Hindlimb muscle (tissue), 1 donor: ENCODE measurements around the gene CIAO2A. TPM values are rescaled to one million over a fixed set of nuclear protein-coding genes. Genes with fewer than 3 reads are reported as not detected.
"Not testable (repeated sequence)": the region's sequence is repeated elsewhere in the genome, so short reads cannot be mapped to it uniquely, and the experiment has no call there.

Source experiments
- DNase-seq: peaks from one replicate; pipeline ENCODE4 v3.0.0-alpha.2; 2013
- polyA plus RNA-seq: library from polyadenylated mRNA; unstranded; fragments of 120-200 nt; gene quantifications from one replicate; pipeline ENCODE4 v1.2.1, GENCODE V29; 2013; ENCODE audit not compliant: insufficient read length

The CIAO2A gene
- polyA plus RNA-seq, 1 donor: 43.1 TPM

DNA sequence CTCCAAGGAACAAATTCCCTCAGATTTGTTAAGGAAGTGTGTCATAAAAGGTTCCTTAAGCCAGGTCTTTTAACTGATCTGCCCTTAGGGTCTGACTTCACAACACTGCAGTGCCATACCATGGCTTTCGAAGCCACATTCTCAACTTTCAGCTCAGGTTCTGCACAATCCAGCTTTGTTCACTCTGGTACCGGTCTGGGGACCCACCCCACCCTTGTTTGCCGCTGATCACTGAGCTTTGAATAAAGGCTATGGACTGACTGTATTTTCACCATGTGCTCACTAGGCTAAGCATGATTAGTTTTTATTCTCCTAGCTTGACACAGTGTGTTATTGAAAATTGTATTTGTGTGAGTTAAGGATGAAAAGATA is 18.0 kb upstream of the CIAO2A start:
- no peak for DNase-seq

DNA sequence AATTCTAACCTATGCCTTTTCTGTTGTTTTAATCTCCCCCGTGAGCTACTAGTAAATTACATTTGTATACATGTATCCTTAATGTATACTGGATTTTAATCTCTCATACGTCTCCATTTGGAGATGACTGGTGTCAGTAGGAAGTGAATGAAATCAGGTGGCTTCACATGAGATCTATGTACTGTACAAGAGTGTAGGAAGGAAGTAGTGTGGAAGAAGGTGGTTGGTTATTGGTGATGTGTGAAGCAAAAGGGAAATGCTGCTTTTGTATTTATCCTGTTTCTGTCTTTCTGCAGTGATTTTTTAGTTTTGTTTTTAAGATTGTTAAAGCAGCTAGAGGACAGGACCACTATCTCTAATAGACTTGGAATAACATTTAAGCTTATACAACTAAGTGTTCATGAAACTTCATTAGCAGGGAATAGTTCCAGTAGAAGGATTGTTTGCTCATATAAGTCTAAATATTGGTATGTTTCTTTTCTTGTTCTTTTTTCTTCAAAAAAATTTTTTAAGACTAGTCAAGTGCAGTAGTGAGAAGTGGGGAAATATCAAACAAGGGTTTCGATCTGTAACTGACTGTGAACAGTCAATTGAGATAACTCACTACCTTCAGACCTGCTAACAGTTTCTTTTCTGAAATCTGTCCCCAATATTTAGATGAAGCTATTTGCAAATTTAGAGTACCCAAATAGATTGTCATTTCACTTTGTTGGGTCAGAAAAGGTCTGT is 17.5 kb upstream of the CIAO2A start:
- DNase-seq: no peak

DNA sequence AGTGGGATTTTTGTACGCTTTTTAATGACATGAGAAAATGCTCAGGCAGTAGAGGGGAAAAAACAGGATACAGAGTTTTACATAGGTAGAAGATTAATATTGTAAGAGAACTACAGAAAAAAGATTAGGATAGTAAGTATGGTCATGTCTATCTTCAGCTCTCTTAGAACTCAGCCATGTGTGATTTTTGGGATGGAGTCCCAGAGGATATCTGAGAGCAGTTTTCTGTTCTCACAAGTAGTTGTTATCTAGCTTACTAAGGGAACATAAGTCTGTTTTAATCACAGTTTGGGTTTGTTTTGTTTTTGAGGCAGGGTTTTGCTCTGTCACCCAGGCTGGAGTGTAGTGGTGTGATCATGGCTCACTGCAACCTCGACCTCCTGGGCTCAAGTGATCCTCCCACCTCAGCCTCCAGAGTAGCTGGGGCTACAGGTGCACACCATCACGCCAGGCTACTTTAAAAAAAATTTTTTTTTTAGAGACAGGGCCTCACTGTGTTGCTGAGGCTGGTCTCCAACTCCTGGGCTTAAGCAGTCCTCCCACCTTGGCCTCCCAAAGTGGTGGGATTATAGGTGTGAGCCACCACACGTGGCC is 16.6 kb upstream of the CIAO2A start:
- not testable (repeated sequence) for DNase-seq

DNA sequence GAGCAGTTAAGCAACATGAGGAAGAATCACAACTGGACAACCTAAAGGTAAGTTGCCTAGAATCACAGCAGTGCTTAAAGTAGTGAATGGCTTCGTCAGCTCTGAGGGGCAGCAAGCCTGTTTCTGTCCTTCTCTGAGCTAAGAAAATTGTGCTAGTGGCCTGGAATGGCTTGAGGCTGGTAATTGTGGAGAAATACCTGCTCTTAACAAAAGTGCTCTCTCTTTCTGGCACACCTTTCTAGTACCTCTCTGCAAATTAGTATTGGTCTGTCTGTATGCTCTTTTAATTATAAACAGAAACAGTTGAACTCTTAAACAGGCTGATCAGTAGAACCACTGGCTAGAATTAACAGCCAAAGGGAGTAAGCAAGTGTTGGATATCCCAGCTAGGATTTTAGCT is 13.7 kb upstream of the CIAO2A start:
- DNase-seq: no peak

DNA sequence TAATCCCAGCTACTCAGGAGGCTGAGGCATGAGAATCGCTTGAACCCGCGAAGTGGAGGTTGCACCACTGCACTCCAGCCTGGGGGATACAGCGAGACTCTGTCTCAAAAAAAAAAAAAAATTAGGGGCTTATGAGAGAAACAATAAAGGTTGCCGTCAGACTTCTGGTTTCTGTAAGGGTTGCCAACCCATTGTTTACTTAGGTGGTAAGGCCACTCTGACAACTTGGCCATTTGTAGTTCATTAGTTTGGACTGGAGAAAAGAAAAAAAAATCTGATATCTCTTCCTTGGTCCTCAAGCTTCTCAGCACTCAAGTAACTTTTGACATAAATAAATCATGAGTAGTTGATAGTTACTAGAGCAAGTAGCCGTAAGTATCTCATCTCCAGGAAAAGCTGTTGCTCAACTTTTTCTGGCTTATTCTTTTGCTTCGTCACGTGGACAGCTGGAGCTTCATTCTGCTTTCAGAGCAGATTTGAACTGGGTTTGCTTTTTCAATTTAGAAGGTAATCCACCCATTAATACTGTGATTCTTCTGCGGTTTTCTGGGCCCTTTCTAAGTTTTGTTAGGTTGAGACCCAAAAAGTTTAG is 11.6 kb upstream of the CIAO2A start:
- no peak for DNase-seq

DNA sequence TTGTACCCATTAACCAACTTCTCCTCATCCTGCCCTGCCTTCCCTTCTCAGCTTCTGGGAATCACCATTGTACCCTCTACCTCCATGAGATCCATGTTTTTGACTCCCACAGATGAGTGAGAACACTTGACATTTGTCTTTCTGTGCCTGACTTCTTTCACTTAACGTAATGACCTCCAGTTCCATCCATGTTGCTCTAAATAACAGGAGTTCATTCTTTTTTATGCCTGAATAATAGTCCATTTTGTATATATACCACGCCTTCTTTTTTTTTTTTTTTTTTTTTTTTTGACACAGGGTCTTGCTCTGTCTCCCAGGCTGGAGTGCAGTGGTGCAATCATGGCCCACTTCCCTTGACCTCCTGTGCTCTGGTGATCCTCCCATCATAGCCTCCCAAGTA is 8.9 kb upstream of the CIAO2A start:
- no peak for DNase-seq

DNA sequence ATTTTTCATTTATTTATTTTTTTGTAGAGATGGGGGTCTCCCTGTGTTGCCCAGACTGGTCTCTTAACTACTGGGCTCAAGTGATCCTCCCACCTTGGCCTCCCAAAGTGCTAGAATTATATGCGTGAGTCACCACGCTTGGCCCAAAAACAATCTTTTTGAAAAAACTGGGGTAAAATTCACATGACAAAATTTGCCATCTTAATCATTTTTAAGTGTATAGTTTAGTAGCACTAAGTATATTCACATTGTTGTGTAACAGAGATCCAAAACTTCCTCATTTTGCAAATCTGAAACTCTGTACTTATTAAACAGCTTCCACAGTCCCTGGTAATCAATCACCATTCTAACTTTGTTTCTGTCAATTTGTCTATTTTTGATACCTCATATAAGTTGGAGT is 7.3 kb upstream of the CIAO2A start:
- no peak for DNase-seq

DNA sequence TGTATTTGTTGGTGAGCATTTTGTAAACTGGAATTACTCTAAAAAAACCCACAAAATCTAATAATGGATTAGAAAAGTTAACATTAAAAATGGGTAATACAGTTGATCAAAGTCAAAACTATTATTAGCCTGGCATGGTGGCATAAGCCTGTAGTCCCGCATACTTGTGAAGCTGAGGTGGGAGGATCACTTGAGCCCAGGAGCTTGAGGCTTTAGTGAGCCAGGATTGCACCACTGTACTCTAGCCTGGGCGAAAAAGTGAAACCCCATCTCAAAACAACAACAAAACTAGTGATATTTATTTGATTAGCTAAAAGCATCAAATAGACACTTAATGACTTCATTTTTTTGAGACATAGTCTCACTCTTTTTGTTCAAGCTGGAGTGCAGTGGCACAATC is 5.7 kb upstream of the CIAO2A start:
- DNase-seq: no peak

DNA sequence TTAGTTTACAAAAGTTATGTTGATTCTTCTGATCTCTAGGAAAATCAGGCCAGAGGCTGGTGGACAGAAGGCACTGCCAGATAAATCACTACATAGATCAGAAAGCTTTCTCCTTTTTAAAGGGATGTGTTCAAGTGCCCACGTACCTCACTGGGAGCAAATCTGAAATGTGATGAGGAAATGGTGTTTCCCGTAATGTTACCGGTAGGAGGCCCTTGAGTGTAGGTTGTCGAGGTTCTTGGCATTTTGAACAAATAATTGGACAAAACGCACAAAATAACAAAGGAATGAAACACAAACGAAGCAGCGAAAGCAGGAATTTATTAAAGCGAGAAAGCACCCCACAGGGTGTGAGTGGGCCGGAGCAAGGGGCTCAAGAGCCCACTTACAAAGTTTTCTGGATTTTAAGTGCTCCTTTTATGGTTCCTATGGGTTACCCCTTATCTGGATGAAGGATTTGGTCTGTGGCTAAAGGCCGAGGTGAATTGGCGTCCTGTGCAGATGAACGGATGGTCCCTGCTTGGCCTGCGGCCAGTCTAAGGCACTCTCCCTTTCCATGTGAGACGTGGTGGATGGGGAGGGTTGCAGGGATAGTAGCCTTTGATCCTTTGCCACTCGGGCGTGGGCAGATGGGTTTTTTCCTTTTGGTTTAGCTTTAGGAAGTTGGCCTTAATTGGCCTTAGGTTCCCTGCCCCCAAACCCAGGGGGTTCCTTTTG is 3.2 kb upstream of the CIAO2A start:
- no peak for DNase-seq

DNA sequence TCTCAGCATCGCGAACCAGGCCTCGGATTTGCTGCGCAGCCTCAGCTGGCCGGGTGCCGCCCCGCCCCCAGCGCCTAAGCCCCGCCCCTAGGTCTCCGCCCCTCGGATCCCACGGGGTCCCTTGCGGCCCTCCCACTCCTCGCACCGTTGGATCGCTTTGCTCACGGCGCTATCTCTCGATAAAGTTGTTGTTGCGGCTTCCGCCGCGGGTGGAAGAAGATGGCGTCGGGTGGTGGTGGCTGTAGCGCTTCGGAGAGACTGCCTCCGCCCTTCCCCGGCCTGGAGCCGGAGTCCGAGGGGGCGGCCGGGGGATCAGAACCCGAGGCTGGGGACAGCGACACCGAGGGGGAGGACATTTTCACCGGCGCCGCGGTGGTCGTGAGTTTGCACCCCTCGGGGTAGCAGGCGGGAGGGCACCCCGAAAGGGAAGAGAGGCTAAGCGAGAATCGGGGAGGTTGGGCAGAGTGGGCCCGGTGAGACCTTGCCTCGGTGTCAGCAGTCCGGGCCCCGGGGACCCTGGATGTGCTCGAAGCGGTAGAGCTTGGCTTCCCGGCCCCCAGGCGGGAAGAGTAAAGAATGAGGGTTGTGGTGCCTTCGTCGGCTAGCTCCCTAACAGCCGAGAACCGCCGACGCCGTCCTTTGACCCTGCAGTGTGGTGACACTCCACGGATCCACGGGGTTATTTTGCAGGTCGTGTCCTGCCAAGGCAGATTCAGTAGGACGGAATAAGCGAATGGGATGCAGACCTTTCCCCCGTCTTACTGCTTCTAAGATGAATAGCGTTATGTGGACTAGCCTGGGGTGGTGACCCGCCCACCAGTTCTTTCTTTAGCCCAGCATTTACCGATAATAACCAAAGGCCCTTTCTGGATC is 2.4 kb upstream of the CIAO2A start, which contains the start of gene SNX1:
SNX1 (plus strand) TSS at position 188 of the 873 bp plus-strand sequence; CDS start at position 220, 32 bp downstream.
- DNase-seq: peak; percentile 93

DNA sequence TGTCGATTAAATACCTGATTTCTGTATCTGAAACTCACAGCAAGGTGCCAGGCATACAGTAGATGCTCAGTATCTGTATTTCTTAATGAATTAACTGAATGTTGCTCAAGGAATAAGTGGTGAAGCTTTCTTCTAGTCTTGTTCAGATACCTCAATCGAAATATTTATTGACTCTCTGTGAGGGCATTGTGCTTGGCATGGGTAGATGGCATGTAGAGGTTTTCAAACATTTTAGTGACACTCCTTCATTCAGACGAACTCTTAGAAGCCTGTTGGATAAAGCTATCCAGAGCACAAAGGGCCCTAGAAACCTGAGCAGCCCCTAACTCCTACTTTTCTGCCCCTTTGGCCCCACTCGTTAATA is 1.8 kb upstream of the CIAO2A start:
- DNase-seq: no peak

DNA sequence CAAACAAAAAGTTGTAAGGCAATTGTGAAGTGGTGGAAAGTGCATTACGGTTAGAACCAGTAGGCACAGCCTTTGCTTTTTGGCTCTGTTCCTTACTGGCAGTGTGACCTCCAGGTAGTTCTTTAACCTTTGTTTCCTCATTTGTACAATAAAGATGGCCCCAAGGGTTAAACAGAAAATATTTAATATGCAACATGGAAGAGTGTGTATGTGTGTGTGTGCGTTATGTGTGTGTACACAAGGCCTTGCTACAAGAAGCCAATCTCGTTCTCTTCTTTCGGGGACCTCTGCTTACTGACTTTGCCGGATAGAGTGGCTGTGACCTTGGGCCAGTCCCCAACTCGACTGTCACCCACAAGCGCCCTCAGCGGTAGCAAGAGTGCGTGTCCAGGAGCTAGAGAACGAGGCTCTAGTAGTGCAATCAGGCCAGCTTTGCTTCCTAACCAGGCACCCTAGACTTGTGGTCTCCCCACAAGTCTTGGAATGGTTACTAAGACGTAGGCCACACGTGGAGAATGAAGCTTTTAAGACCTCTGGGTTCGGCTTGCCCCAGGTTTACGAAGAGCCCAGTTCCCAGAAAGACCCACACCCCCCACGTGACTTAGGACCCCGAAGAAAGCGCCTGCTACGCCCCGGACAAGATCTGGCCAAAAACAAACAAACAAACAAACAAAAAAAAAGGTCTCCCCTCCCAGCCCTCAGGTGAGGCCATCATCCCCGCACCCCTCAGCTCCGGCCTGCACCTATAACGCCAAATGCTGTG is 593 bp downstream of the CIAO2A start:
- peak; percentile 36 for DNase-seq

DNA sequence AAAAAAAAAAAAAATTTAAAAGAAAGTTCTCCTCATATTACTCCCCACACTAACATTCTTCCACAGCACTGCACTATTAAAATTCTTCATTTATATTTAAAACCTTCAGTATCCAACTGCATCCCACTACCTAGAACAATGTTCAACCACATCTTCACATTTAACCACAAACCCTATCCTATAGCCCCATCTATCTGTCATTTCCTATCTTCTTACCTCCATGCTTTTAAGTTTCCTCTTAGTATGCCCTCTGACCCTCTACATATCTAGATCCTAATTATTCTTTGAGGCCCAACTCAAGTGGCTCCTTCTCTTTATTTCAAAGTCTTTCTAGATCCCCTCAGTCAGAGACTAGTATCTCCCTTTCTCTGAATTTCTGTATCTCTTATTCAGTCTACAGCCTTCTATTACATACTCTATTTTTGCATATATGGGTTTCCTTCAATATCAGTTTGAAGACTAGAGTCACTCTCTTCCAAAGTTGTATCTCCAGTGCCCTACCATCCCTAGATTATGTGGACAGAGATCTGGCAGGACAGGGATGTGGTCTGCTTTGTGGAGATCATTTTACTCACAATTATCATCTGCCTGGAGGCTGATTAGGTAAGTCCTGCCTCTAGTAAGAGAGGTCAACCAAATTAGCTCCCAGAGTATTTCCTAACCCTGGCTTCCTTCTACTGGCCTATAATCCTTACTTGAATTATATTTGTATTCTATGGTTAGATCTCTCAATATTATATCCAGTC is 1.4 kb downstream of the CIAO2A start:
- DNase-seq: no peak

DNA sequence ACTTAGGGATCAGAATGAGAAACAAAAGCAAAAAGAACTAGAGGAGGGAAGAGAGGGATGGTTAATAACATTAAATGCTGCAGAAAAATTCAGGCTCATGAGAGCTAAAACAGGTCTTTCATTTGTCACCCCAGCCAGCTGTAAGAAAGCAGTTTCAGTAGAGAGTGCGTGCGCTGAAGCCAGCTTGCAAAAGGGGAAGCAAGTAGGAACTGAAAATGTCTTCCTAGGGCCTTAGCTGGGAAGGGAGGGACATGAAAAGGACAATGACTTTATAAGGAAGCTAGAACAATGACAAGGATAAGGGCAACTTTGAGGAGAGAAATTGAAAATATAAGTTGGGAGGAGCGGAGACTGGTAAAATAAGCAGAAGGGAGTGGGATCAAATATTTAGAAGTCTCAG is 3.1 kb downstream of the CIAO2A start:
- no peak for DNase-seq

DNA sequence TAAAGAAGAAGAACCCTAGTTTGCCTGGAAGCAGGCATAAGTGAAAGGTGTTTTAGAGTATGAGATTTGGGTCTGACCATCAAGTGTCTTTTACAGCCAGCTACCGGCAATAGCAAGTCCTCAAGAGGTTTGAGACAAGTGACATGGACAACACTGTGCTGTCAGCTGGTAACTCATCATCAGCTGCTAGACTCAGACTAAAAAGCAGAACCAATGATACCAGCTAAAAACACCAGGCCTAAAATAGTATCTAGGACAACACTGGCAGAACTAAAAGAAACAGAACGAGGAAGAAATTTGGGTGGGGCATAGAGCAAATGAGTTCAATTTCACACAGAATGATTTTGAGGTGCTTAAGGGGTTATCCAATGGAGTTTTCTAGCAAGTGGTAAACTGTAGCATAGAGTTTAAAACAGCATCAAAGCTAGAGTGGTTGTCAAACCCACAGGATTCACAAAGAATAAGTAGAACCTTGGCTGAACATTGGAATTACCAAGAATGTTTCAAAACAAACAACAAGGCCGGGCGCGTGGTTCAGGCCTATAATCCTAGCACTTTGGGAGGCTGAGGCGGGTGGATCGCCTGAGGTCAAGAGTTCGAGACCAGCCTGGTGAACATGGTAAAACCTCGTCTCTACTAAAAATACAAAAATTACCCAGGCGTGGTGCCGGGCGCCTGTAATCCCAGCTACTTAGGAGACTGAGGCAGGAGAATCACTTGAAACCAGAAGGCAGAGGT is 3.9 kb downstream of the CIAO2A start:
- no peak for DNase-seq

DNA sequence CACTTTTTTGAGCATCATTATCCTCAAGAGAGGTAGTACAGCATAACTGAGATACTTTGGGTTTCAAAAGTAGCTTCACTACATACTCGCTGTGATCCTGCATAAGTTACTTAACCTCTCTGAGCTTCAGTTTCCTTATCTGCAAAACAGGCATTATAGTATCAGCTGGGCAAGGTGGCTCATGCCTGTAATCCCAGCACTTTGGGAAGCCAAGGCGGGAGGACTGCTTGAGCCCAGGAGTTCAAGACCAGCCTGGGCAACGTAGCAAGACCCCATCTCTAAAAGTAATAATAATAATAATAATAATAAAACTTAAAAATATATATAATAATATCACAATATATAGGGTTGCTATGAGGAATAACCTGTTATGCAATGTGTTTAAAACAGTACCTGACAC is 10.9 kb downstream of the CIAO2A start:
- no peak for DNase-seq

DNA sequence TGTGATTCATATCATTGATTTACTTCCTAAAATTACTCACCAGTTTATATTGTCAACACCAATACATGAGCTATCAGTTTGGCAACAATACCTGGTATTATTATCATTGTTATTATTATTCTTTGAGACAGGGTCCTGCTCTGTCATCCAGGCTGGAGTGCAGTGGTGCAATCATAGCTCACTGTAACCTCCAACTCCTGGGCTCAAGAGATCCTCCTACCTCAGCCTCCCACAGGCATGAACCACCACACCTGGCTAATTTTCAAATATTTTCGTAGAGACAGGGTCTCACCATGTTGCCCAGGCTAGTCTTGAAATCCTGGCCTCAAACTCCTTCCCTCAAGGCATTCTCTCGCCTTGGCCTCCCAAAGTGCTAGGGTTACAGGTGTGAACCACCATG is 20.1 kb downstream of the CIAO2A start:
- DNase-seq: not testable (repeated sequence)

DNA sequence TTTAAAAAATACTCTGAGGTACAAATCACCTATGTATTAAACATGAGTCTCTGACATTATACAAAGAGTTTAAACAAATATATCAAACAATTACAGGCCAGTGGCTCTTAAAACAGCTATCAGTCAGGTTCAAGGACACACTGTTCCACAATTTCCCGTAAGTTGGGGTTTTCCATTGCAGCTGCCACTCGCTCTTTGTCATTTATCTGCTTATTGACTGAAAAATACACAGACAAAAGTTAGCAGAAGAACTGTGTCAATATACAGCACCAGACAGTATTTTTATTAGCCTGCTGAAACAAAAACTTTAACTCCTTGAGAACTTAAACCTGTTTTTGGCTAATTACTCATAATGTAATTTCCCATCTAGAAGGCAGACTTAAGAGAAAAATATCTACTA is 20.8 kb downstream of the CIAO2A start:
- no peak for DNase-seq

DNA sequence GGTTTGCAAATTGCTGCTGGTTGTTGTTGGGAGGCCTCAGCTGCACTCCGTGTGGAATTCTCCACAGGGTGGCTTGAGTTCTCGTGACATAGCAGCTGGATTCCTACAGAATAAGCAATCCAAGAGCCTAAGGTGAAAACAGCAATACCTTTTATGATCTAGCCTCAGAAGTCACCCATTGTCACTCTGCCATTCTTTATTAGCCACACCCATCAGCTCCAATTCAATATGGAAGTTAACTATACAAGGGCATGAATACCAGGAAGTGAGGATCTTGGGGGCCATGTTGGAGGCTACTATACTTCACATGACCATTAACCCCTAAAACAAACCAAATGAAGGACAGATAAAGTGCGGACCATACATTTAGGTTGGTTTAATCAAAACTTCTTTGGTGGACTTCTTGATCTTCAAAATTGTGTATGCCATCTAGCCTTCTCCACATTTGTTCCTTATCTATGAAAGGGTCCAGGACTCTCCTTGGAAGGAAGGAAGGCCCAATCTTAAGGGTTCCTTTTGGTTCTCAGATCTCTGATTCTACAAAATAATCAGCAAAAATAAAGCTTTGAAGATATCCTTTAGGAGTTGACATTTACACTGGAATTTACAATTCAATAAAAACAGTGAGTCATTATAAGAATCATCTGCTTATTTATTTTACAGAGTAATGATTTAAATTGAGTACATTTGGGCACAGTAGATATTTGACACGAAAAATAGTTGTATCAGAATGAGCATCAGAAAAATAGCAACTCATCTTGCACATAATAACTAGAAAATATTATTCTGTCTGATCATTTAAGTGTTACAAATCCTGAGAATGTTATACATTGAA is 21.5 kb downstream of the CIAO2A start:
- DNase-seq: no peak
